Measurements from ENCODE around the gene CSMD2.
A peak's percentile ranks its signal among the peaks of the same experiment; 100 is the strongest.
"Not testable (repeated sequence)": the region's sequence is repeated elsewhere in the genome, so short reads cannot be mapped to it uniquely, and the experiment has no call there.

CSMD2 gene

GRCh38 chr1:34029954-34030353 is 135.1 kb downstream of the CSMD2 start:
- H3K9me3 Mint-ChIP-seq = no peaks in the 10 kb centered on the region
- no peaks in the 10 kb centered on the region for H3K36me3 Mint-ChIP-seq
- H3K27ac Mint-ChIP-seq = no peak overlapping the region
- H3K27me3 Mint-ChIP-seq = peaks cover 14% of the 10 kb centered on the region
- no peak overlapping the region for H3K4me3 Mint-ChIP-seq
- CTCF ChIA-PET = no interaction called here
- DNase-seq = no peak
- no peaks in the 10 kb centered on the region for H3K4me1 Mint-ChIP-seq

- Mint-ChIP-seq H3K36me3 (no peaks in the 10 kb centered on the region), H3K9me3 (no peaks in the 10 kb centered on the region), H3K4me1 (no peaks in the 10 kb centered on the region), H3K4me3 (no peak overlapping the region), H3K27me3 (peaks cover 14% of the 10 kb centered on the region), H3K27ac (no peak overlapping the region)
- CTCF ChIA-PET = no interaction called here
- DNase-seq = no peak
Measured at GRCh38 chr1:34029515-34029914, 135.5 kb downstream of the CSMD2 start.

- H3K4me1 Mint-ChIP-seq = no peaks in the 10 kb centered on the region
- DNase-seq = no peak
- CTCF ChIA-PET = no interaction called here
- H3K9me3 Mint-ChIP-seq = no peaks in the 10 kb centered on the region
- H3K27me3 Mint-ChIP-seq = peaks cover 14% of the 10 kb centered on the region
- no peak overlapping the region for H3K27ac Mint-ChIP-seq
- no peaks in the 10 kb centered on the region for H3K36me3 Mint-ChIP-seq
- H3K4me3 Mint-ChIP-seq = no peak overlapping the region
Measured at GRCh38 chr1:34028381-34029055, 136.5 kb downstream of the CSMD2 start.

- no peaks in the 10 kb centered on the region for H3K4me1 Mint-ChIP-seq
- CTCF ChIA-PET = interaction anchor here (1.0 kb wide), 1 partner anchor 12 kb away, joined by 5 read pairs; no protein-coding TSS in a partner anchor
- no peak overlapping the region for H3K27ac Mint-ChIP-seq
- no peak overlapping the region for H3K4me3 Mint-ChIP-seq
- no peak for DNase-seq
- no peaks in the 10 kb centered on the region for H3K36me3 Mint-ChIP-seq
- H3K9me3 Mint-ChIP-seq = no peaks in the 10 kb centered on the region
- H3K27me3 Mint-ChIP-seq = peaks cover 9% of the 10 kb centered on the region
Measured at GRCh38 chr1:34025675-34026074, 139.4 kb downstream of the CSMD2 start.

- Mint-ChIP-seq H3K9me3 (no peaks in the 10 kb centered on the region), H3K4me1 (no peaks in the 10 kb centered on the region), H3K4me3 (no peak overlapping the region), H3K36me3 (no peaks in the 10 kb centered on the region), H3K27ac (no peak overlapping the region), H3K27me3 (peaks cover 9% of the 10 kb centered on the region)
- CTCF ChIA-PET = no interaction called here
- no peak for DNase-seq
Measured at GRCh38 chr1:34024485-34024884, 140.5 kb downstream of the CSMD2 start.

- H3K27ac Mint-ChIP-seq = no peak overlapping the region
- no peaks in the 10 kb centered on the region for H3K27me3 Mint-ChIP-seq
- CTCF ChIA-PET = no interaction called here
- H3K4me1 Mint-ChIP-seq = no peaks in the 10 kb centered on the region
- H3K9me3 Mint-ChIP-seq = no peaks in the 10 kb centered on the region
- no peak for DNase-seq
- no peak overlapping the region for H3K4me3 Mint-ChIP-seq
- H3K36me3 Mint-ChIP-seq = no peaks in the 10 kb centered on the region
Measured at GRCh38 chr1:34019741-34020552, 145.1 kb downstream of the CSMD2 start.

GRCh38 chr1:34018285-34018684 is 146.7 kb downstream of the CSMD2 start:
- no peak for DNase-seq
- H3K4me1 Mint-ChIP-seq = no peaks in the 10 kb centered on the region
- no peaks in the 10 kb centered on the region for H3K36me3 Mint-ChIP-seq
- H3K4me3 Mint-ChIP-seq = no peak overlapping the region
- H3K27me3 Mint-ChIP-seq = no peaks in the 10 kb centered on the region
- CTCF ChIA-PET = no interaction called here
- H3K27ac Mint-ChIP-seq = no peak overlapping the region
- no peaks in the 10 kb centered on the region for H3K9me3 Mint-ChIP-seq

- DNase-seq, CTCF ChIA-PET, H3K4me3 Mint-ChIP-seq, H3K4me1 Mint-ChIP-seq, H3K27ac Mint-ChIP-seq, H3K9me3 Mint-ChIP-seq, H3K36me3 Mint-ChIP-seq, H3K27me3 Mint-ChIP-seq: not testable (repeated sequence)
Measured at GRCh38 chr1:34016281-34016680, 148.7 kb downstream of the CSMD2 start.

GRCh38 chr1:34013958-34014737 is 150.9 kb downstream of the CSMD2 start:
- Mint-ChIP-seq H3K4me1 (no peaks in the 10 kb centered on the region), H3K4me3 (no peak overlapping the region), H3K9me3 (no peaks in the 10 kb centered on the region), H3K27ac (no peak overlapping the region), H3K27me3 (no peaks in the 10 kb centered on the region), H3K36me3 (no peaks in the 10 kb centered on the region)
- CTCF ChIA-PET = interaction anchor here (1.3 to 2.0 kb wide), 4 partner anchors 12 to 381 kb away, joined by 3 to 7 read pairs (median 4); no protein-coding TSS in a partner anchor
- DNase-seq = peak; percentile 27

- DNase-seq = no peak
- H3K9me3 Mint-ChIP-seq = no peaks in the 10 kb centered on the region
- H3K4me1 Mint-ChIP-seq = no peaks in the 10 kb centered on the region
- no peaks in the 10 kb centered on the region for H3K36me3 Mint-ChIP-seq
- no peak overlapping the region for H3K4me3 Mint-ChIP-seq
- CTCF ChIA-PET = interaction anchor here (1.2 to 2.0 kb wide), 3 partner anchors 13 to 380 kb away, joined by 4 to 7 read pairs (median 5); no protein-coding TSS in a partner anchor
- H3K27me3 Mint-ChIP-seq = no peaks in the 10 kb centered on the region
- H3K27ac Mint-ChIP-seq = no peak overlapping the region
Measured at GRCh38 chr1:34013136-34013535, 151.9 kb downstream of the CSMD2 start.

DNA sequence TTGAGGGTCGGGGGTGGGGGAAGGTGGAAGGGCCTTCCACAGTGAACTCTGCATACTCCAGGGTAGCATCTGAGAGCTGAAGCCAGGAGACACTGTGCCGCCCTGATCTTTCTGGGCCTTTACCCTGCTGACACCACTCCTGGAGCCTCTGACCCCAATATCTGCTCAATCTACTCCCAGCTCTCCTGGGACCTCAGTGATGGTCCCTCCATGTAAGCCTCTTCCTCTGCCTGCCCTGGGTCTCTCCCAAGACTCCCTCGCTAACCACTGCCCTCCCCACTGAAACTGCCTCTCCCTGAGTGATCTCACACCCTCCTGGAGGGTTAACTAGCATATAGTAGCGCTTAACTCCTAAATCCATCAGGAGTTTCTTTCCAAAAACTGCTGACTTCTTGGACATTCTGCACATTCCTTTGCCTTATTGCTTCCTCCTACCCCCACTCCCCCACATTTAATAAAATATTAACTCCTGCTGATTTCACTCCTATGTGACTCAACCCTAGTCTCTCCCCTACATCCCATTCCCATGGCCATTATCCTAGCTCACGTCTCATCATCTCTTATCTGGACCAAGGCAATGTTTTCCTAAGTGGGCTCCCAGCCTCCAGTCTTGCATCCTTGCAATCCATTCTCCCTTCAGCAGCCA is 155.6 kb downstream of the CSMD2 start:
- no peaks in the 10 kb centered on the region for H3K27me3 Mint-ChIP-seq
- no peak for DNase-seq
- H3K9me3 Mint-ChIP-seq = no peaks in the 10 kb centered on the region
- H3K27ac Mint-ChIP-seq = no peak overlapping the region
- no peaks in the 10 kb centered on the region for H3K4me1 Mint-ChIP-seq
- no peak overlapping the region for H3K4me3 Mint-ChIP-seq
- H3K36me3 Mint-ChIP-seq = no peaks in the 10 kb centered on the region
- CTCF ChIA-PET = no interaction called here

GRCh38 chr1:34007760-34008159 is 157.3 kb downstream of the CSMD2 start:
- no peaks in the 10 kb centered on the region for H3K27me3 Mint-ChIP-seq
- H3K4me3 Mint-ChIP-seq = no peak overlapping the region
- no peak for DNase-seq
- no peaks in the 10 kb centered on the region for H3K36me3 Mint-ChIP-seq
- CTCF ChIA-PET = no interaction called here
- no peaks in the 10 kb centered on the region for H3K9me3 Mint-ChIP-seq
- H3K4me1 Mint-ChIP-seq = no peaks in the 10 kb centered on the region
- H3K27ac Mint-ChIP-seq = no peak overlapping the region

DNA sequence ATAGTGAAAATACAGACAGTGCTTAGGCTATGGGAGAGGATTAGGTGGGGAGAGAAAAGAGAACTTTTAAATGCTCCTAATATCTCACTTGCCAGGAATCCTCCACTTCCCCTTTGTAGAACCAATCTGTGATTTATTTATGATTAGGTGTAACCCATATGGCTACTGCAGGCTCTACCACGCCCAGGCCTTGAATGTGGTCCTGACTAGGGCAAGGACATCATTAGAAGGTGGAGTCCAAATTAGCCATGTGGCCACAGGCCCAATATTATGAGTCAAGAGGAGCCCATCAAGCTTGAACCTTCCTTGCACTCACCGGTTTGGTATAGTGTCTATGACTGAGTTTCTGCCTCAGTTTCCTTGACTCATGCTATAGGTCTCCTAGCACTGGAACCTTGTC is 159.7 kb downstream of the CSMD2 start:
- no peaks in the 10 kb centered on the region for H3K4me1 Mint-ChIP-seq

GRCh38 chr1:34002810-34003209 is 162.2 kb downstream of the CSMD2 start:
- CTCF ChIA-PET = no interaction called here
- Mint-ChIP-seq H3K27ac (no peak overlapping the region), H3K27me3 (peaks cover 4% of the 10 kb centered on the region), H3K4me1 (no peaks in the 10 kb centered on the region), H3K36me3 (no peaks in the 10 kb centered on the region), H3K9me3 (no peaks in the 10 kb centered on the region), H3K4me3 (no peak overlapping the region)
- DNase-seq = no peak

More for the DNA sequence above, 159.7 kb downstream of the CSMD2 start:
- H3K36me3 Mint-ChIP-seq = no peaks in the 10 kb centered on the region
- peaks cover 4% of the 10 kb centered on the region for H3K27me3 Mint-ChIP-seq
- H3K9me3 Mint-ChIP-seq = no peaks in the 10 kb centered on the region
- no peak overlapping the region for H3K27ac Mint-ChIP-seq
- DNase-seq = no peak
- no peak overlapping the region for H3K4me3 Mint-ChIP-seq
- CTCF ChIA-PET = no interaction called here
